ENCODE data around the gene TRAM2. TPM values are rescaled to one million over a fixed set of nuclear protein-coding genes. Genes with fewer than 3 reads are reported as not detected.

TRAM2 gene
- total and polyA plus RNA-seq, 8 donors, result 22.1 to 38.4 (median 27.4) TPM

- Histone ChIP-seq H3K27me3 (no peaks in the 10 kb centered on the region), H3K27ac (no peak overlapping the region), H3K4me1 (peaks cover 27 to 48% of the 10 kb centered on the region in 2 donors), H3K36me3 (no peaks in the 10 kb centered on the region), H3K4me3 (no peak overlapping the region), H3K9me3 (no peaks in the 10 kb centered on the region)
- intact Hi-C loops (cut with DNase I), result no loop called here
- TF ChIP-seq, protein P1, sequence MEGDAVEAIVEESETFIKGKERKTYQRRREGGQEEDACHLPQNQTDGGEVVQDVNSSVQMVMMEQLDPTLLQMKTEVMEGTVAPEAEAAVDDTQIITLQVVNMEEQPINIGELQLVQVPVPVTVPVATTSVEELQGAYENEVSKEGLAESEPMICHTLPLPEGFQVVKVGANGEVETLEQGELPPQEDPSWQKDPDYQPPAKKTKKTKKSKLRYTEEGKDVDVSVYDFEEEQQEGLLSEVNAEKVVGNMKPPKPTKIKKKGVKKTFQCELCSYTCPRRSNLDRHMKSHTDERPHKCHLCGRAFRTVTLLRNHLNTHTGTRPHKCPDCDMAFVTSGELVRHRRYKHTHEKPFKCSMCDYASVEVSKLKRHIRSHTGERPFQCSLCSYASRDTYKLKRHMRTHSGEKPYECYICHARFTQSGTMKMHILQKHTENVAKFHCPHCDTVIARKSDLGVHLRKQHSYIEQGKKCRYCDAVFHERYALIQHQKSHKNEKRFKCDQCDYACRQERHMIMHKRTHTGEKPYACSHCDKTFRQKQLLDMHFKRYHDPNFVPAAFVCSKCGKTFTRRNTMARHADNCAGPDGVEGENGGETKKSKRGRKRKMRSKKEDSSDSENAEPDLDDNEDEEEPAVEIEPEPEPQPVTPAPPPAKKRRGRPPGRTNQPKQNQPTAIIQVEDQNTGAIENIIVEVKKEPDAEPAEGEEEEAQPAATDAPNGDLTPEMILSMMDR (IDR thresholded peaks at IDR 0.05), result no peak
- peak in 3 of 4 donors; percentile 40 to 74 (median 72) for DNase-seq
- ATAC-seq, result peak; percentile 89
These were observed 25.2 kb downstream of the TRAM2 start for GRCh38 chr6:52551483-52552277.

DNA sequence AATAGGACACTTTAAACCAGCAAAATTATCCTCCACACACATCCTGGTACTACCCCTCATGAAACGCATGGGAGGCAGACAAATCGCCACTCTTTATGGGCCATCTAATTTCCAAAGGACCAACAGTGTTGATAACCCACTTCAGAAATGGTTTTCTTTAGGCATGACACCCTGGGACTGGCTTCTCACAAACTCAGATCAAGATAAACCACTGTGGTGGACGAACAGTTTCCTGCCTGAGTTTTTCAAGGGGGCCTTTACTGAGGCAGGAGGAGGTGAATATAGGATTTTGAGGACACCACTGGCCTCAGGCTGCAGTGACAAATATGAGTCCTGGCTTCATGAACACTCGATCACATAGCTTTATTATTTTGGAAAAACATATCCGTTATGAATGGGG, 26.0 kb downstream of the TRAM2 start:
- TF ChIP-seq, protein P1 (IDR thresholded peaks at IDR 0.05), result no peak
- H3K27me3 ChIP-seq, result no peaks in the 10 kb centered on the region
- no peak overlapping the region for H3K4me3 ChIP-seq
- no peak overlapping the region for H3K27ac ChIP-seq
- H3K9me3 ChIP-seq, result no peaks in the 10 kb centered on the region
- H3K4me1 ChIP-seq, result peaks cover 27 to 48% of the 10 kb centered on the region in 2 donors
- ATAC-seq (no peak), DNase-seq (no peak)
- H3K36me3 ChIP-seq, result no peaks in the 10 kb centered on the region
- intact Hi-C loops (cut with DNase I), result no loop called here

GRCh38 chr6:52550014-52550575, 26.8 kb downstream of the TRAM2 start:
- Histone ChIP-seq H3K9me3 (no peaks in the 10 kb centered on the region), H3K27ac (no peak overlapping the region)

DNA sequence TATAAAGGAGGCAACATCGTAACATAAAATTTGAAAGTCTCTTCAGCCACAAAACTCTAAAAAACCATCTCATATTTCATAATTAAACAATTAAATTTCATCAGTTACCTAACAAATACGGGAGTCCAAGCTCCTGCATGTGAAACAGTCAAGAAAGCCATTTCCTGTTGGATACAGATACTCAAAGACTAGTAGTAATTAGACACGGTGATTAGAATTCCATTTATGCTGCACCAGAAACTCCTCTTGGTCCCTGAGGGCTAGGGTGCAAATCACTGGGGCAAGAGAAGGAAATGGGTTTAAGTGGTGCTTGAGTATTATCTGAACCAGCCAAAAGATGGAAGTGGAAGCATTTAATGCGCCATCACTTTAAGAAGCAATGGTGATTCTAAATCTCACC, 27.4 kb downstream of the TRAM2 start:
- Histone ChIP-seq H3K9me3 (no peaks in the 10 kb centered on the region), H3K4me3 (no peak overlapping the region), H3K27me3 (no peaks in the 10 kb centered on the region), H3K27ac (no peak overlapping the region), H3K36me3 (no peaks in the 10 kb centered on the region), H3K4me1 (peaks cover 27 to 48% of the 10 kb centered on the region in 2 donors)
- intact Hi-C loops (cut with DNase I), result no loop called here
- TF ChIP-seq, protein P1 (IDR thresholded peaks at IDR 0.05), result no peak
- DNase-seq (no peak), ATAC-seq (no peak)

More at GRCh38 chr6:52550014-52550575, 26.8 kb downstream of the TRAM2 start:
- Histone ChIP-seq H3K27me3 (no peaks in the 10 kb centered on the region), H3K4me3 (no peak overlapping the region), H3K4me1 (peaks cover 27 to 48% of the 10 kb centered on the region in 2 donors), H3K36me3 (no peaks in the 10 kb centered on the region)
- intact Hi-C loops (cut with DNase I), result no loop called here
- TF ChIP-seq, protein P1 (IDR thresholded peaks at IDR 0.05), result no peak
- DNase-seq (no peak), ATAC-seq (no peak)

DNA sequence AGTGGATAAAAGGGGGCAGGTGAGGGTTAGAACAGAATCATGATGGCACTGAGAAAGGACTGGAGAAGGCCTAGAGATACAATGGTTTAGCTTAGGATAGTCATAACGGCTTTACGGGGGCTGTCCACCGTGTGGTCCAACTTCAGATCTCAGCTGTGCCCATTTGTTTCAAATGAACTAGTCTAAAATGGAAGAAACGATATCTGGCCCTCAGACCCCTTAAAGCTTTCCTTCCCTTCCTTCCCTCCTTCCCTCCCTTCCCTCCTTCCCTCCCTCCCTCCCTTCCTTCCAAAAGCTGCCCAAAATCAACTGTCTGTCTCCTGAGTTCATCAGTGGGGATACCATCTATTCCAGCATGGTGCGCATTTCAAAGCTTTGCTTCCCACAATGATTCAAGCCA, 27.9 kb downstream of the TRAM2 start:
- no peaks in the 10 kb centered on the region for H3K36me3 ChIP-seq
- H3K27me3 ChIP-seq, result no peaks in the 10 kb centered on the region
- no peak overlapping the region for H3K27ac ChIP-seq
- DNase-seq (no peak), ATAC-seq (no peak)
- no peaks in the 10 kb centered on the region for H3K9me3 ChIP-seq
- no peak overlapping the region for H3K4me3 ChIP-seq
- peaks cover 27 to 53% of the 10 kb centered on the region in 2 donors for H3K4me1 ChIP-seq
- TF ChIP-seq, protein P1 (IDR thresholded peaks at IDR 0.05), result no peak
- intact Hi-C loops (cut with DNase I), result no loop called here

All from left lung (tissue), 10 donors.